Daoy (cell line): ENCODE data around the gene SAMD11. TPM values are rescaled to one million over a fixed set of nuclear protein-coding genes. Genes with fewer than 3 reads are reported as not detected.
"Not testable (repeated sequence)": the region's sequence is repeated elsewhere in the genome, so short reads cannot be mapped to it uniquely, and the experiment has no call there.

Experiments used
- DNase-seq: peaks from one replicate; pipeline ENCODE4 v3.0.0-alpha.2; 2015; ENCODE audit warnings: low read depth
- total RNA-seq: library from RNA; depleted of rRNA; stranded (reverse); fragments of >200 nt; shearing (Covaris generic); gene quantifications from 2 replicates; pipeline ENCODE4 v1.2.3, GENCODE V29; 2014

Gene SAMD11
- total RNA-seq, 1 experiment from 2014 or later, result 24.3 TPM

GRCh38 chr1:944341-945325 is 20.9 kb downstream of the SAMD11 start:
- DNase-seq, result peak; percentile 84

DNA sequence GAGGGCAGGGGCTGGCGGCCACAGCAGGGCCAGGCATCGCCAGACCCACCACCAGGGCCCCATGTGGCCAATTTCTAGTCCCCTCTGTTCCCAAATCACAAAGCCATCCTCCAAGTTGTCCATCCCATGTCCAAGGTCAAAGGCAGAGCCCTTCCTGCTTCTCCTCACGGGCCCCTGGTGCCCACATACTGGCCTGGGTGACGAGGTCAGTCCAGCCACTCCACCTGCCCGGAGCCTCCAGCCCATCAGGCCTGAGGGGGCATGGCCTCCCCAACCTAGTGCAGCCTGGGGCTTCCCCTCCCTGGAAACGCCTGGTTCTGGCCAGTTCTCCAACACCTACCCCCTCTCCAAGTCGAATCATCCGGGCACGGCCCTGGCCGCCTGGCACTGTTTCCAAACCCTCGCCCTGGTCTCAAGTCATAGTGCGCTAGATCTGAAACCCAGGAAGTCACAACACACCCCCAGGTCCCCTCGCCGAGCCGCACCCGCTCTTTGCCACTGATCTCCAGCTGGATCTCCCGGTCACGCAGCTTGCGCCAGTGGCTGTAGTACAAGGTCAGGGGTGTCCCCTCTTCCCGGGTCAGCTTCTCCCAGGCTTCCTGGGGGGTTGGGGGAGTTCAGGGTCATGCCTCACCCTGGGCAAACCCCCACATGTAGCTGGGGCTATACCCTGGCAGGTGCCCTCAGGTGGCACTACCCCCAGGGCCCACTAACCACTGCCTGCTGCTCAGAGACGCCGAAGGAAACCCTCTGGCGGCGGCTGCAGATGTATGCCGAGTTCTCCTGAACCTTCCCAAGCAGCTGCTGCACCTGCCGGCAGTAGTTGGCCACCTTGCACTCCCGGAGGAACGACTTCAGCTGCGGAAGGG is 22.2 kb downstream of the SAMD11 start:
- DNase-seq, result no peak

DNA sequence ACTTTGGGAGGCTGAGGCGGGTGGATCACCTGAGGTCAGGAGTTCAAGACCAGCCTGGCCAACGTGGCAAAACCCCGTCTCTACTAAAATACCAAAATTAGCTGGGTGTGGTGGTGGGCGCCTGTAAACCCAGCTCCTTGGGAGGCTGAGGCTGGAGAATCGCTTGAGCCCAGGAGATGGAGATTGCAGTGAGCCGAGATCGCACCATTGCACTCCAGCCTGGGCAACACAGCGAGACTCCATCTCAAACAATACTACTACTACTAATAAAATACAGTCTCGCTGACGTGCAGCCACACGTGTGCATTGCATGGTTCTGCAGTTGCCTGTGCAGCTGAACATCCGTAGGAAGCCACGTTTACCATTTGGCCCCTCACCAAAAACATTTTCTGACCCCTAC is 23.1 kb downstream of the SAMD11 start:
- not testable (repeated sequence) for DNase-seq

- no peak for DNase-seq
These were observed 24.2 kb downstream of the SAMD11 start for GRCh38 chr1:947958-948357.

DNA sequence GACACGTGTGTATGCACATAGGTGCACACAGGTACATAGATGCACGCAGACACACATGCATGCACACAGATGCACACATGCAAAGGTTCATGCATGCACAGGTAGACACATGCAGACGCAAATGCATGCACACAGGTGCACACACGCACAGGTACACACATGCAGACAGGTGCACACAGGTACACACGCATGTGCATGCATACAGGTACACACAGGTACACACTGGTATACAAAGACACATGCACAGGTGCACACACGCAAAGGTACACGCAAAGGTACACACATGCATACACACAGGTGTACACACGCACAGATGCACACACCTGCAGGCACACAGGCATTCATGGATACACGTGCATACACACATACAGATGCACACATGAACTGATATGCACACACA is 26.5 kb downstream of the SAMD11 start:
- DNase-seq, result no peak

DNA sequence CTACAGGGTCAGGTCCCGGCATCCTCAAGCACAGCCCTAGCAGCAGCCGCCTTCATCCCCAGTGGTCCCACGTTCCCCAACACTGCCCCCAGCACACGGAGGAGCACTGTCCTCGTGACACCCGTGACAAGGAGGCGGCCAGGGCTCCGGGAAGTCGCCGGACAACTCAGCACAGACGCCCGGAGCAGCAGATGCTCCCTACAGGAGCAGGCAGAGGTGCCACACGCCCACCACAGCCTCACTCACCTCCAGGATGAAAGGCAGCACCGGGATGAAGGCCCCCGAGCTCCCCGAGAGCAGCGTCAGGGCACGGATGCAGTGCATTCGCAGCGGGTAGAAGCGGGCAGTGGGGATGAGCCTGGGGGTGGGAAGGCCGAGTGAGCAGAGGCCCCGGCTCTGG is 27.2 kb downstream of the SAMD11 start:
- no peak for DNase-seq

GRCh38 chr1:951364-951763 is 27.6 kb downstream of the SAMD11 start:
- DNase-seq, result no peak

GRCh38 chr1:952201-952600 is 28.5 kb downstream of the SAMD11 start:
- DNase-seq, result no peak

DNA sequence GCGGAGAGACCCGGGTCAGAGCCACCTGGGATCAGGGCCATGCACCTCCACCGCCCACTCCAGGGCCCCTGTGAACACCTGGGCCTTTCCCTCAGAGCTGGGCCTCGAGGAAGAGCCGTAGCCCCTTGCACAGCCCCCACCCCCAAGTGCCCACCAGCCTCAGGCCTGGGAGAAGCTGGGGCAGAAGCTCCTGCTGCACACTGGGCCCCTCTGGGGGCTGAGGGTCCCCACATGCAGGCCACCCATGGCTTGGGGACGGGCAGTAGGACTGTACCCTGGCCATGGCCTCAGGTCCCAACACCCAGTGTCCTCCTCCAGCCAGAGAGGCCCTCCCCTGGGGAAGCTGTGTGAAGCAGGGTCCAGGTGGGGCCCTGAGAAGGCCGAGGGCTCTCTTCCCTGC is 28.9 kb downstream of the SAMD11 start:
- DNase-seq, result no peak

- DNase-seq, result no peak
These were observed 30.0 kb downstream of the SAMD11 start for GRCh38 chr1:953524-954320.

DNA sequence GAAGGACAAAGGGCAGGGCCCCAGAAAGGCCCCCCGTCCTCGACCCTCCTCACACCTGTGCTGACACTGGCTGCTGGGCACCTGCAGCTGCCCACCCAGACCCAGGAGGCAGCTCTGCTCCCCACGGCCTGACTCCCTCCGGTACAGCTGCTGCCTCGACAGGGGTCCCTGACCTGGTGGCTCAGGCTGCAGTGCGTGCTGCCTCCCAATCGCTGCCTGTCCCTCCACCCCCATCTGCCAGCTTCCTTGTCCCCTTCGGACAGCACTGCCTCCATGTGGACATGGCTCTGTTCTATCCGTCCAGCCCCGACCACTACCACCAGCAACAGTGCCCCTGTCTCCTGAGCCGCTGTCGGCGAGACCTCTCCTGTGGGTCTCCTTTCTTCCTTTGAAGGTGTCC is 31.2 kb downstream of the SAMD11 start:
- DNase-seq, result no peak

GRCh38 chr1:955474-955873 is 31.8 kb downstream of the SAMD11 start:
- no peak for DNase-seq

GRCh38 chr1:956636-957035 is 32.9 kb downstream of the SAMD11 start:
- no peak for DNase-seq

- DNase-seq, result peak; percentile 96
These were observed 35.4 kb downstream of the SAMD11 start, which contains the start of gene NOC2L for GRCh38 chr1:958823-959730. NOC2L (minus strand) TSS chr1:959256; CDS start chr1:959240, 16 bp downstream.

DNA sequence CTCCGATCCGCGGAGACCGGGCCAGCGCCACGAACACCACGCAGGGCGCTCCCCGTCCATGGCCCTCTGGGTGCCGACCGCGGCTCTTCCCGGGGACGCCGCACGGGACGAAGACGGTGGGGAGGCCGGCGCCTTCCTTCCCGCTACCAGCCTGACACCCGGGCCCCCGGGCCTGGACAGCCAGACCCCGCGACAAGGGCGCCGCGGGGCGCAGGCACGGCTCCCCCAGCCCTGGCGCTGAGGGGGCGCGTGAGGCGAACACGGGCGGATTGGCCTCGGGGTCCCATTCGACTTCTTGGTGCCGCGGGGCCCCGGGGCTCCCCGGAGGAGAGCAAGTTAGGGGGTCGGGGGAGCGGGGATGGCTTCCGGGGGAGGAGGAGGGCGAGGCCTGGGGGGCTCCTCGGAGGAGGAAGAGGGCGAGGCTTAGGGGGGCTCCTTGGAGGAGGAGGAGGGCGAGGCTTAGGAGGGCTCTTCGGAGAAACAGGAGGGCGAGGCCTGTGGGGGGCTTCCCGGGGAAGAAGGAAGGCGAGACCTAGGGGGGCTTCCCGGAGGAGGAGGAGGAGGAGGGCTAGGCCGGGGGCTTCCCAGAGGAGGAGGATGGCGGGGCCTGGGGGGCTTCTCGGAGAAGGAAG is 36.1 kb downstream of the SAMD11 start:
- no peak for DNase-seq

GRCh38 chr1:960363-961131 is 36.8 kb downstream of the SAMD11 start, which contains the start of gene KLHL17:
KLHL17 (plus strand) TSS chr1:960584; CDS start chr1:960694, 110 bp downstream.
- peak; percentile 89 for DNase-seq

- no peak for DNase-seq
These were observed 37.5 kb downstream of the SAMD11 start for GRCh38 chr1:961132-961669.

- no peak for DNase-seq
These were observed 38.9 kb downstream of the SAMD11 start for GRCh38 chr1:962381-963300.
